ENCODE measurements around the gene STAG2.

- TF ChIP-seq PKNOX1 (IDR thresholded peaks at IDR 0.05) (no peak), SP1 (IDR thresholded peaks at IDR 0.05) (no peak), TARDBP (IDR thresholded peaks at IDR 0.05) (no peak), FOXK2 (IDR thresholded peaks at IDR 0.05) (no peak), ARNT (IDR thresholded peaks at IDR 0.05) (no peak), ZNF384 (IDR thresholded peaks at IDR 0.05) (no peak), HDGF (IDR thresholded peaks at IDR 0.05; ENCODE audit: borderline replicate concordance) (no peak), BHLHE40 (IDR thresholded peaks at IDR 0.05; ENCODE audit: borderline replicate concordance) (no peak), CTBP1 (IDR thresholded peaks at IDR 0.05; ENCODE audit: borderline replicate concordance) (no peak), FOXA1 (IDR thresholded peaks at IDR 0.05) (no peak), FOXM1 (IDR thresholded peaks at IDR 0.05; ENCODE audit: borderline replicate concordance) (no peak), ELF4 (IDR thresholded peaks at IDR 0.05) (no peak), SUZ12 (IDR thresholded peaks at IDR 0.05) (no peak)
Observed at GRCh38 chrX:124098089-124098488, 136.6 kb downstream of the STAG2 start.

Data from HEK293T (cell line).